HFFc6 (cell line): ENCODE data around the gene ASB1. TPM values are rescaled to one million over a fixed set of nuclear protein-coding genes. Genes with fewer than 3 reads are reported as not detected.

ENCODE experiments used
- DNase-seq: peaks from one replicate; pipeline ENCODE4 v3.0.0-alpha.2; 2018
- H3K27ac Mint-ChIP-seq: 2 replicates; pipeline ENCODE4 v1.8.0; 2020; ENCODE audit warnings: mild to moderate bottlenecking, mixed read lengths
- H3K27me3 Mint-ChIP-seq: 2 replicates; pipeline ENCODE4 v1.8.0; 2021; ENCODE audit warnings: mild to moderate bottlenecking, moderate library complexity, mixed read lengths; ENCODE audit not compliant: insufficient read depth
- H3K36me3 Mint-ChIP-seq: 2 replicates; pipeline ENCODE4 v1.8.0; 2021; ENCODE audit warnings: low read depth, mixed read lengths
- H3K4me1 Mint-ChIP-seq: 2 replicates; pipeline ENCODE4 v1.8.0; 2020; ENCODE audit warnings: low read depth, mixed read lengths
- H3K4me3 Mint-ChIP-seq: 2 replicates; pipeline ENCODE4 v1.8.0; 2020; ENCODE audit warnings: mild to moderate bottlenecking, moderate library complexity, mixed read lengths
- H3K9me3 Mint-ChIP-seq: 2 replicates; pipeline ENCODE4 v1.8.0; 2020; ENCODE audit warnings: mild to moderate bottlenecking, mixed read lengths
- CTCF ChIP-seq: fragments of 200-600 bp; sonication (generic); IDR thresholded peaks from 2 replicates; pipeline ENCODE4 v1.5.0; 2021; ENCODE audit warnings: antibody characterized with exemption, mild to moderate bottlenecking
- total RNA-seq, 6 experiments: library from RNA; stranded (reverse); fragmentation: NEBNext Ultra II Directional; extraction: Animal tissue kit (Norgen Biotek cat#: 25700); gene quantifications; 2 replicates in 1 of 6; 3 replicates in 5 of 6; pipeline ENCODE4 v1.2.3, GENCODE V29; 2021

The ASB1 gene
- total RNA-seq, 6 experiments from 2014 or later: 56.0 to 77.5 (median 74.4) TPM

GRCh38 chr2:238458651-238459050, 31.9 kb downstream of the ASB1 start:
- H3K9me3 Mint-ChIP-seq: peaks cover 9% of the 10 kb centered on the region; the same call in 1 of the 2 replicates

GRCh38 chr2:238459081-238459629, 32.4 kb downstream of the ASB1 start:
- H3K9me3 Mint-ChIP-seq: peaks cover 9% of the 10 kb centered on the region; the same call in 1 of the 2 replicates
- DNase-seq: no peak
- H3K27me3 Mint-ChIP-seq: peaks cover 3% of the 10 kb centered on the region; the same call in 1 of the 2 replicates
- no peaks in the 10 kb centered on the region; the same call in 1 of the 2 replicates for H3K36me3 Mint-ChIP-seq
- H3K27ac Mint-ChIP-seq: no peak overlapping the region
- H3K4me3 Mint-ChIP-seq: no peak overlapping the region
- H3K4me1 Mint-ChIP-seq: peaks cover 28% of the 10 kb centered on the region
- no peak for TF ChIP-seq CTCF

More at GRCh38 chr2:238458651-238459050, 31.9 kb downstream of the ASB1 start:
- DNase-seq: no peak
- H3K4me3 Mint-ChIP-seq: no peak overlapping the region
- no peak overlapping the region for H3K27ac Mint-ChIP-seq
- peaks cover 3% of the 10 kb centered on the region; the same call in 1 of the 2 replicates for H3K27me3 Mint-ChIP-seq
- no peak for TF ChIP-seq CTCF
- H3K36me3 Mint-ChIP-seq: no peaks in the 10 kb centered on the region; the same call in 1 of the 2 replicates
- H3K4me1 Mint-ChIP-seq: peaks cover 28% of the 10 kb centered on the region

- TF ChIP-seq CTCF: no peak
These were observed 34.3 kb downstream of the ASB1 start for GRCh38 chr2:238461051-238461450.

GRCh38 chr2:238461491-238461890, 34.8 kb downstream of the ASB1 start:
- no peak overlapping the region for H3K27ac Mint-ChIP-seq
- no peaks in the 10 kb centered on the region for H3K27me3 Mint-ChIP-seq
- no peak overlapping the region for H3K4me3 Mint-ChIP-seq
- DNase-seq: no peak
- no peaks in the 10 kb centered on the region for H3K36me3 Mint-ChIP-seq
- H3K4me1 Mint-ChIP-seq: peaks cover 23% of the 10 kb centered on the region
- no peak for TF ChIP-seq CTCF
- peaks cover 4% of the 10 kb centered on the region; the same call in 1 of the 2 replicates for H3K9me3 Mint-ChIP-seq

More at GRCh38 chr2:238461051-238461450, 34.3 kb downstream of the ASB1 start:
- peaks cover 8% of the 10 kb centered on the region; the same call in 1 of the 2 replicates for H3K9me3 Mint-ChIP-seq
- no peaks in the 10 kb centered on the region for H3K36me3 Mint-ChIP-seq
- H3K27me3 Mint-ChIP-seq: peaks cover 2% of the 10 kb centered on the region; the same call in 1 of the 2 replicates
- H3K4me1 Mint-ChIP-seq: peaks cover 27% of the 10 kb centered on the region
- no peak for DNase-seq
- no peak overlapping the region for H3K4me3 Mint-ChIP-seq
- H3K27ac Mint-ChIP-seq: no peak overlapping the region

GRCh38 chr2:238461916-238462315, 35.2 kb downstream of the ASB1 start:
- H3K27ac Mint-ChIP-seq: no peak overlapping the region
- H3K4me1 Mint-ChIP-seq: peaks cover 19% of the 10 kb centered on the region
- no peaks in the 10 kb centered on the region for H3K9me3 Mint-ChIP-seq
- no peaks in the 10 kb centered on the region for H3K36me3 Mint-ChIP-seq
- TF ChIP-seq CTCF: no peak
- no peak for DNase-seq
- H3K27me3 Mint-ChIP-seq: no peaks in the 10 kb centered on the region
- no peak overlapping the region for H3K4me3 Mint-ChIP-seq
